Neural progenitor cell (in vitro differentiated cells): Measurements from ENCODE around the gene TRAPPC6A.

Experiments
- CTCF ChIP-seq: fragments of 200-600 bp; sonication (generic); IDR thresholded peaks from 2 replicates; pipeline ENCODE4 v1.5.1; 2017; ENCODE audit warnings: antibody characterized with exemption, mild to moderate bottlenecking
- EZH2 ChIP-seq: fragments of 200-600 bp; sonication (generic); IDR thresholded peaks from 2 replicates; pipeline ENCODE4 v1.6.1; 2017; ENCODE audit warnings: antibody characterized with exemption, mild to moderate bottlenecking, moderate library complexity
- EZH2phosphoT487 ChIP-seq: fragments of 200-600 bp; sonication (generic); IDR thresholded peaks from 2 replicates; pipeline ENCODE4 v1.6.1; 2017; ENCODE audit warnings: antibody characterized with exemption

- TF ChIP-seq CTCF (no peak), EZH2 (peak; percentile 92), EZH2phosphoT487 (peak; percentile 94)
These were observed 39.3 kb upstream of the TRAPPC6A start for GRCh38 chr19:45217193-45217956.
